ENCODE data around the gene RABGEF1. TPM values are rescaled to one million over a fixed set of nuclear protein-coding genes. Genes with fewer than 3 reads are reported as not detected.

RABGEF1 gene
- total and polyA plus RNA-seq, 2 donors (not counting 3 experiments of a cell fraction or from before 2014, with no cell fraction given): 11.6 to 15.5 TPM

GRCh38 chr7:66768865-66769832, 28.6 kb downstream of the RABGEF1 start:
- Histone ChIP-seq H3K4me1 (ENCODE audit: control insufficient read depth, extremely low read depth, insufficient read depth, low read length) (no peaks in the 10 kb centered on the region), H3K4me3 (replicated peaks in 1 of 3; ENCODE audit: insufficient read depth in 1 of 3, low read depth in 1 of 3, low read length in 3 of 3) (no peak overlapping the region), H3K9me3 (replicated peaks; ENCODE audit: control insufficient read depth, insufficient read depth, low read length) (no peaks in the 10 kb centered on the region), H3K36me3 (ENCODE audit: control insufficient read depth in 2 of 2, extremely low read depth in 1 of 2, insufficient read depth in 2 of 2, low read length in 2 of 2) (no peaks in the 10 kb centered on the region), H3K9ac (replicated peaks; ENCODE audit: extremely low read depth, insufficient read depth, low read length) (no peak overlapping the region), H4K20me1 (replicated peaks; ENCODE audit: control insufficient read depth, extremely low read depth, insufficient read depth, low read length) (no peaks in the 10 kb centered on the region), H3K27me3 (ENCODE audit: control insufficient read depth in 2 of 2, insufficient read depth in 2 of 2, low read length in 2 of 2) (no peaks in the 10 kb centered on the region), H3K4me2 (ENCODE audit: insufficient read depth, low read length) (no peak overlapping the region), H2AFZ (ENCODE audit: low read depth, low read length) (no peak overlapping the region), H3K9me1 (replicated peaks; ENCODE audit: control insufficient read depth, extremely low read depth, insufficient read depth, low read length) (no peaks in the 10 kb centered on the region), H3K27ac (ENCODE audit: insufficient read depth, low read depth, low read length) (no peak overlapping the region), H3K79me2 (ENCODE audit: control insufficient read depth, insufficient read depth, low read length) (peaks cover 11% of the 10 kb centered on the region)
- intact Hi-C loops (cut with micrococcal nuclease) (no loop called here), dilution Hi-C loops (cut with MboI; ENCODE audit: extremely low pct_ligation_motif_present, low sequenced_read_pairs) (no loop called here)
- FAIRE-seq: no peak
- POLR2A ChIA-PET: no interaction called here
- TF ChIP-seq FOS (IDR thresholded peaks at IDR 0.05; ENCODE audit: borderline replicate concordance, insufficient read depth, low read length) (no peak), GATA2 (IDR thresholded peaks at IDR 0.05; ENCODE audit: insufficient read depth, insufficient read length, low read depth, low read length) (no peak), EZH2 (IDR thresholded peaks at IDR 0.05; ENCODE audit: borderline replicate concordance, low read depth, low read length, severe bottlenecking) (no peak), POLR2A (IDR thresholded peaks at IDR 0.05; ENCODE audit: low read depth, low read length) (no peak), MYC (IDR thresholded peaks at IDR 0.05; ENCODE audit: low read depth, low read length) (no peak), POLR2AphosphoS5 (IDR thresholded peaks at IDR 0.05; ENCODE audit: insufficient read depth, low read depth, low read length) (no peak), JUN (IDR thresholded peaks at IDR 0.05; ENCODE audit: borderline replicate concordance, insufficient read depth, insufficient read length, low read depth) (no peak)
- TF ChIP-seq, protein P1, sequence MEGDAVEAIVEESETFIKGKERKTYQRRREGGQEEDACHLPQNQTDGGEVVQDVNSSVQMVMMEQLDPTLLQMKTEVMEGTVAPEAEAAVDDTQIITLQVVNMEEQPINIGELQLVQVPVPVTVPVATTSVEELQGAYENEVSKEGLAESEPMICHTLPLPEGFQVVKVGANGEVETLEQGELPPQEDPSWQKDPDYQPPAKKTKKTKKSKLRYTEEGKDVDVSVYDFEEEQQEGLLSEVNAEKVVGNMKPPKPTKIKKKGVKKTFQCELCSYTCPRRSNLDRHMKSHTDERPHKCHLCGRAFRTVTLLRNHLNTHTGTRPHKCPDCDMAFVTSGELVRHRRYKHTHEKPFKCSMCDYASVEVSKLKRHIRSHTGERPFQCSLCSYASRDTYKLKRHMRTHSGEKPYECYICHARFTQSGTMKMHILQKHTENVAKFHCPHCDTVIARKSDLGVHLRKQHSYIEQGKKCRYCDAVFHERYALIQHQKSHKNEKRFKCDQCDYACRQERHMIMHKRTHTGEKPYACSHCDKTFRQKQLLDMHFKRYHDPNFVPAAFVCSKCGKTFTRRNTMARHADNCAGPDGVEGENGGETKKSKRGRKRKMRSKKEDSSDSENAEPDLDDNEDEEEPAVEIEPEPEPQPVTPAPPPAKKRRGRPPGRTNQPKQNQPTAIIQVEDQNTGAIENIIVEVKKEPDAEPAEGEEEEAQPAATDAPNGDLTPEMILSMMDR (IDR thresholded peaks at IDR 0.05; ENCODE audit: extremely low read depth in 1 of 2, insufficient read depth in 1 of 2, low read depth in 1 of 2, low read length in 2 of 2): no peak
- TF ChIP-seq, protein P2, sequence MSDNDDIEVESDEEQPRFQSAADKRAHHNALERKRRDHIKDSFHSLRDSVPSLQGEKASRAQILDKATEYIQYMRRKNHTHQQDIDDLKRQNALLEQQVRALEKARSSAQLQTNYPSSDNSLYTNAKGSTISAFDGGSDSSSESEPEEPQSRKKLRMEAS (IDR thresholded peaks at IDR 0.05; ENCODE audit: insufficient read depth, insufficient read length): no peak
- no TSS peak for BruUV-seq (replicated peaks)
- CTCF ChIA-PET: no interaction called here
- no peak for DNase-seq (ENCODE audit: low read depth, low spot score)

Measured in endothelial cell of umbilical vein (primary cell).